Liver (tissue), 9 donors: Measurements from ENCODE around the gene ZDHHC5. TPM values are rescaled to one million over a fixed set of nuclear protein-coding genes. Genes with fewer than 3 reads are reported as not detected.

Experiments
- DNase-seq: peaks from one replicate; pipeline ENCODE4 v3.0.0-alpha.2; 2017; ENCODE audit warnings: low spot score
- H3K27ac ChIP-seq, 2 donors: one replicate each; pipeline ENCODE4 v1.7.0; 2013; ENCODE audit warnings: inconsistent platforms in 2 of 2, low read length in 2 of 2, control low read depth in 1 of 2, low read depth in 1 of 2, mild to moderate bottlenecking in 1 of 2
- H3K27me3 ChIP-seq, 4 donors: one replicate each; pipeline versions ENCODE4 v1.6.1 to v1.7.0; 2013; ENCODE audit warnings: low read length in 3 of 4, inconsistent platforms in 1 of 4, mild to moderate bottlenecking in 1 of 4, moderate library complexity in 1 of 4; ENCODE audit not compliant: control insufficient read depth in 4 of 4, insufficient read depth in 4 of 4
- H3K36me3 ChIP-seq, 4 donors: one replicate each; pipeline versions ENCODE4 v1.6.1 to v1.7.0; 2013; ENCODE audit warnings: low read length in 3 of 4, mild to moderate bottlenecking in 3 of 4, low read depth in 1 of 4, moderate library complexity in 1 of 4; ENCODE audit not compliant: control insufficient read depth in 4 of 4, insufficient read depth in 3 of 4
- H3K4me1 ChIP-seq, 4 donors: one replicate each; pipeline versions ENCODE4 v1.6.1 to v1.7.0; 2013; ENCODE audit warnings: low read length in 3 of 4, mild to moderate bottlenecking in 3 of 4, moderate library complexity in 1 of 4; ENCODE audit not compliant: control insufficient read depth in 4 of 4, insufficient read depth in 4 of 4
- H3K4me3 ChIP-seq, 3 donors: one replicate each; pipeline versions ENCODE4 v1.6.1 to v1.7.0; 2013; ENCODE audit warnings: low read length in 3 of 3, control low read depth in 1 of 3, low read depth in 1 of 3, mild to moderate bottlenecking in 1 of 3
- H3K9ac ChIP-seq, 2 donors: one replicate each; pipeline ENCODE4 v1.7.0; 2013; ENCODE audit warnings: low read length in 2 of 2, mild to moderate bottlenecking in 2 of 2, moderate library complexity in 2 of 2, control low read depth in 1 of 2, low read depth in 1 of 2
- H3K9me3 ChIP-seq, 4 donors: one replicate each; pipeline versions ENCODE4 v1.6.1 to v1.7.0; 2013; ENCODE audit warnings: low read length in 3 of 4; ENCODE audit not compliant: control insufficient read depth in 4 of 4
- ATF3 ChIP-seq: IDR thresholded peaks from 2 replicates; pipeline ENCODE4 v1.6.1; 2016; ENCODE audit warnings: antibody characterized with exemption
- CTCF ChIP-seq: fragments of 150-350 bp; IDR thresholded peaks from 2 replicates; pipeline ENCODE4 v1.5.1; 2017; ENCODE audit warnings: improper control_type of control experiment, low read depth, low read length; ENCODE audit not compliant: missing input control
- EGR1 ChIP-seq, 2 donors: IDR thresholded peaks; 2 replicates each; pipeline ENCODE4 v1.6.1; 2016 to 2018; ENCODE audit warnings: antibody characterized with exemption in 2 of 2, low read depth in 2 of 2
- FOXA1 ChIP-seq: IDR thresholded peaks from 2 replicates; pipeline ENCODE4 v1.6.1; 2016; ENCODE audit warnings: antibody characterized with exemption
- FOXA2 ChIP-seq: IDR thresholded peaks from 2 replicates; pipeline ENCODE4 v1.6.1; 2016; ENCODE audit warnings: antibody characterized with exemption
- GABPA ChIP-seq, 2 donors: IDR thresholded peaks in 1 of 2; conservative IDR thresholded peaks in 1 of 2; 2 replicates each; pipeline ENCODE4 v1.6.1; 2016; ENCODE audit warnings: antibody characterized with exemption in 2 of 2, mild to moderate bottlenecking in 1 of 2, moderate library complexity in 1 of 2
- HNF4A ChIP-seq, 2 donors: conservative IDR thresholded peaks; 2 replicates each; pipeline ENCODE4 v1.6.1; 2016; ENCODE audit warnings: antibody characterized with exemption in 2 of 2, mild to moderate bottlenecking in 2 of 2
- HNF4G ChIP-seq: IDR thresholded peaks from 2 replicates; pipeline ENCODE4 v1.6.1; 2016; ENCODE audit warnings: antibody characterized with exemption
- JUND ChIP-seq, 2 donors: IDR thresholded peaks; 2 replicates each; pipeline ENCODE4 v1.6.1; 2016; ENCODE audit warnings: antibody characterized with exemption in 2 of 2
- MAX ChIP-seq: IDR thresholded peaks from 2 replicates; pipeline ENCODE4 v1.6.1; 2016; ENCODE audit warnings: antibody characterized with exemption
- NR2F2 ChIP-seq: IDR thresholded peaks from 2 replicates; pipeline ENCODE4 v1.6.1; 2016; ENCODE audit warnings: antibody characterized with exemption
- RAD21 ChIP-seq, 2 donors: IDR thresholded peaks; 2 replicates each; pipeline ENCODE4 v1.6.1; 2016; ENCODE audit warnings: antibody characterized with exemption in 2 of 2, mild to moderate bottlenecking in 2 of 2
- REST ChIP-seq: IDR thresholded peaks from 2 replicates; pipeline ENCODE4 v1.6.1; 2016; ENCODE audit warnings: antibody characterized with exemption, mild to moderate bottlenecking
- RXRA ChIP-seq, 2 donors: IDR thresholded peaks; 2 replicates each; pipeline ENCODE4 v1.6.1; 2017 to 2018; ENCODE audit warnings: antibody characterized with exemption in 2 of 2, mild to moderate bottlenecking in 1 of 2
- SP1 ChIP-seq: IDR thresholded peaks from 2 replicates; pipeline ENCODE4 v1.6.1; 2018; ENCODE audit warnings: antibody characterized with exemption, mild to moderate bottlenecking
- TAF1 ChIP-seq: conservative IDR thresholded peaks from 2 replicates; pipeline ENCODE4 v1.6.1; 2016; ENCODE audit warnings: antibody characterized with exemption, mild to moderate bottlenecking
- YY1 ChIP-seq: IDR thresholded peaks from 2 replicates; pipeline ENCODE4 v1.6.1; 2016; ENCODE audit warnings: antibody characterized with exemption, mild to moderate bottlenecking
- WGBS: extraction: QIAGEN DNeasy Blood & Tissue Kit; methylation state at CpG from one replicate; pipeline ENCODE4 v1.1.7; 2013; 5-methylcytosine and 5-hydroxymethylcytosine counted together
- polyA plus RNA-seq, 2 donors: library from polyadenylated mRNA; stranded (reverse) in 1 of 2; unstranded in 1 of 2; fragments of 200-250 nt in 1 of 2; fragments of >200 nt in 1 of 2; fragmentation: Nextera tagmentation in 1 of 2; extraction: Ambion mirVana in 1 of 2; gene quantifications; one replicate each; pipeline versions ENCODE4 v1.2.1 to v1.2.3, GENCODE V29; 2013 to 2015
- total RNA-seq, 2 donors: library from RNA; depleted of rRNA; stranded (reverse); fragments of >200 nt; gene quantifications; one replicate each; pipeline ENCODE4 v1.2.3, GENCODE V29; 2014
- donor health status: healthy.
- donor health status: healthy.
- donor health status: healthy.
- donor health status: healthy.
- donor health status: healthy.

The ZDHHC5 gene
- total and polyA plus RNA-seq, 4 donors: 7.2 to 31.4 (median 26.1) TPM

- DNase-seq: no peak
- H3K9me3 ChIP-seq: no peaks in the 10 kb centered on the region
- H3K36me3 ChIP-seq: peaks cover 0 to 3% (median 1%) of the 10 kb centered on the region in 4 donors
- H3K4me3 ChIP-seq: no peak overlapping the region
- no peaks in the 10 kb centered on the region for H3K27me3 ChIP-seq
- no peak overlapping the region for H3K9ac ChIP-seq
- TF ChIP-seq HNF4G (no peak), JUND (IDR thresholded peaks at IDR 0.05) (no peak), SP1 (no peak), RAD21 (IDR thresholded peaks at IDR 0.05) (no peak), MAX (no peak), FOXA2 (no peak), YY1 (no peak), HNF4A (conservative IDR thresholded peaks at IDR 0.05) (no peak), GABPA (IDR thresholded peaks at IDR 0.05 in 1 of 2, conservative IDR thresholded peaks at IDR 0.05 in 1 of 2) (no peak), EGR1 (IDR thresholded peaks at IDR 0.05; ENCODE audit: low read depth in 2 of 2) (no peak)
- peaks cover 3 to 18% (median 6%) of the 10 kb centered on the region in 4 donors for H3K4me1 ChIP-seq
- H3K27ac ChIP-seq: no peak overlapping the region
These were observed 33.6 kb upstream of the ZDHHC5 start for GRCh38 chr11:57634311-57634710.

- peaks cover 0 to 3% (median under 1%) of the 10 kb centered on the region in 4 donors for H3K36me3 ChIP-seq
- no peak overlapping the region for H3K9ac ChIP-seq
- H3K4me1 ChIP-seq: peaks cover 5 to 27% (median 13%) of the 10 kb centered on the region in 4 donors
- no peak overlapping the region for H3K4me3 ChIP-seq
- no peaks in the 10 kb centered on the region for H3K9me3 ChIP-seq
- WGBS: 90% methylated on average over 8 of the region's 8 CpGs
- TF ChIP-seq MAX (no peak), NR2F2 (no peak), TAF1 (no peak), HNF4A (conservative IDR thresholded peaks at IDR 0.05) (no peak), JUND (IDR thresholded peaks at IDR 0.05) (no peak), GABPA (IDR thresholded peaks at IDR 0.05 in 1 of 2, conservative IDR thresholded peaks at IDR 0.05 in 1 of 2) (no peak), FOXA1 (no peak), SP1 (no peak), ATF3 (no peak), YY1 (no peak), REST (no peak), HNF4G (no peak), FOXA2 (no peak), RAD21 (IDR thresholded peaks at IDR 0.05) (no peak), RXRA (IDR thresholded peaks at IDR 0.05) (no peak), CTCF (no peak)
- H3K27me3 ChIP-seq: no peaks in the 10 kb centered on the region
- DNase-seq: no peak
- H3K27ac ChIP-seq: no peak overlapping the region
These were observed 32.7 kb upstream of the ZDHHC5 start for GRCh38 chr11:57635246-57635645.
